OCI-LY3 (cell line): ENCODE data around the gene PCGF6.

Experiments used
- CTCF ChIP-seq: fragments of 200-600, 300-600 bp; sonication (generic); IDR thresholded peaks from 2 replicates; pipeline ENCODE4 v1.5.1; 2014; ENCODE audit warnings: antibody characterized with exemption, low read length, low read depth
- EZH2phosphoT487 ChIP-seq: fragments of 200-600 bp; shearing (Covaris generic); IDR thresholded peaks from 2 replicates; pipeline ENCODE4 v1.6.1; 2018; ENCODE audit warnings: antibody characterized with exemption, mixed run types, low read depth

DNA sequence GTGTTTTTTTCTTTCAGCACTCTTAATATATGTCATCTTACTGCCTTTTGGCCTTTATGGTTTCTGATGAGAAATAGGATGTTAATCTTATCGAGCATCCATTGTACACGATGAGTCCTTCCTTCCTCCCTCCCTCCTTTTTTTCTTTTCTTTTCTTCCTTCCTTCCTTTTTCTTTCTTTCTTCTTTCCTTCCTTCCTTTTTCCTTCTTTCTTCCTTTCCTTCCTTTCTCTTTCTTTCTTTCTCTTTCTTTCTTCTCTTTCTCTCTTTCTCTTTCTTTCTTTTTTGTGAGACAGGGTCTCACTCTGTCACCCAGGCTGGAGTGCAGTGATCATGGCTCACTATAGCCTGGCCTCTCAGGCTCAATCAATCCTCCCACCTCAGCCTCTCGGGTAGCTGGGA is 96.8 kb downstream of the PCGF6 start:
- TF ChIP-seq CTCF (no peak), EZH2phosphoT487 (no peak)
